Activated T-helper 17 cell treated with anti-CD3 and anti-CD28 coated beads, Interleukin-2, amount 50 U/mL, for 72 hours (primary cell): ENCODE measurements around the gene PADI4. TPM values are rescaled to one million over a fixed set of nuclear protein-coding genes. Genes with fewer than 3 reads are reported as not detected.
"Not testable (repeated sequence)": the region's sequence is repeated elsewhere in the genome, so short reads cannot be mapped to it uniquely, and the experiment has no call there.

Experiments
- ATAC-seq: fragments of 150-1000 bp; cut with Tn5 transposase; replicated peaks from 2 replicates; pipeline ENCODE4 v1.10.0; 2021; ENCODE audit warnings: mild to moderate bottlenecking, moderate library complexity
- H3K27ac Mint-ChIP-seq: one replicate; pipeline ENCODE4 v1.8.0; 2022; ENCODE audit warnings: mixed read lengths
- H3K27me3 Mint-ChIP-seq: one replicate; pipeline ENCODE4 v1.8.0; 2022; ENCODE audit warnings: mixed read lengths
- H3K36me3 Mint-ChIP-seq: one replicate; pipeline ENCODE4 v1.8.0; 2022; ENCODE audit warnings: low read depth, mild to moderate bottlenecking, mixed read lengths
- H3K4me1 Mint-ChIP-seq: one replicate; pipeline ENCODE4 v1.8.0; 2022; ENCODE audit warnings: mixed read lengths
- H3K4me3 Mint-ChIP-seq: one replicate; pipeline ENCODE4 v1.8.0; 2022; ENCODE audit warnings: mild to moderate bottlenecking, mixed read lengths
- H3K9me3 Mint-ChIP-seq: one replicate; pipeline ENCODE4 v1.8.0; 2022; ENCODE audit warnings: mixed read lengths
- total RNA-seq, 2 donors: library from RNA; stranded (reverse); gene quantifications; one replicate each; pipeline ENCODE4 v1.2.3, GENCODE V29; 2022

Gene PADI4
- total RNA-seq, 2 donors from 2014 or later: 0.19 TPM; not detected in 1

DNA sequence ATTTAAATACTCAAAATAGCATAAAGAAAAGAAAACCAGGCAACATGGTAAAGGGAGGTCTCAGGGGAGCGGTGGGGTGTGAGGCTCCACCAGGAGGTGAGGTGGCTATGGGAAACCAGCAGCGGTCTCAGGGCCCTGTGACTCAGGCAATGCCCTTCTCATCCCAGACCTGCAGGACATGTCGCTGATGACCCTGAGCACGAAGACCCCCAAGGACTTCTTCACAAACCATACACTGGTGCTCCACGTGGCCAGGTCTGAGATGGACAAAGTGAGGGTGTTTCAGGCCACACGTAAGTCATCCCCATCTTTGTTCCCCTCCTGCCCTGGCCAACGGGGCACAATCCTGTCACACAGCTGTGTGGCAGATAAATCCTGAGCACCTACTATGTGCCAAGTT is 31.5 kb downstream of the PADI4 start:
- Mint-ChIP-seq H3K4me3 (no peak overlapping the region), H3K27me3 (peaks cover 13% of the 10 kb centered on the region), H3K4me1 (no peaks in the 10 kb centered on the region), H3K36me3 (no peaks in the 10 kb centered on the region), H3K9me3 (no peaks in the 10 kb centered on the region), H3K27ac (no peak overlapping the region)
- no peak for ATAC-seq

DNA sequence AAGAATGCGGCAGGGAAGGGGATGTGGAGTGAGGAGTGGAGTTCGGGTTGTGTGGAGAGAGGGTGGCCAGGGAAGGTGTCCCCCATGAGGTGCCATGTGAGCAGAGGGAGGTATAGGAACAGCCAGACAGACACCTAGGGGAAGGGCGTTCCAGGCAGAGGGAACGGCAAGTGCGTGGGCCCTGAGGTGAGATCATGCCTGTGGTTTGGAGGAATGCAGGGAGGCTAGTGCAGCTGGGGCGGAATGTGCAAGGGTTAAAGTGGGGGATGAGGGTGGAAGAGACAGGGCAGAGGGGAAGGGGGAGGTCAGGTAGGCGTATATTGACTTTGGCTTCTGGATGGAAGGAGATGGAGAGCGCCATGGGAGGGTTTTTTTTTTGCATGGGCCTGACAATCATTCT is 32.4 kb downstream of the PADI4 start:
- Mint-ChIP-seq H3K9me3 (no peaks in the 10 kb centered on the region), H3K27me3 (peaks cover 11% of the 10 kb centered on the region), H3K4me1 (no peaks in the 10 kb centered on the region), H3K36me3 (no peaks in the 10 kb centered on the region), H3K4me3 (no peak overlapping the region), H3K27ac (no peak overlapping the region)
- no peak for ATAC-seq

DNA sequence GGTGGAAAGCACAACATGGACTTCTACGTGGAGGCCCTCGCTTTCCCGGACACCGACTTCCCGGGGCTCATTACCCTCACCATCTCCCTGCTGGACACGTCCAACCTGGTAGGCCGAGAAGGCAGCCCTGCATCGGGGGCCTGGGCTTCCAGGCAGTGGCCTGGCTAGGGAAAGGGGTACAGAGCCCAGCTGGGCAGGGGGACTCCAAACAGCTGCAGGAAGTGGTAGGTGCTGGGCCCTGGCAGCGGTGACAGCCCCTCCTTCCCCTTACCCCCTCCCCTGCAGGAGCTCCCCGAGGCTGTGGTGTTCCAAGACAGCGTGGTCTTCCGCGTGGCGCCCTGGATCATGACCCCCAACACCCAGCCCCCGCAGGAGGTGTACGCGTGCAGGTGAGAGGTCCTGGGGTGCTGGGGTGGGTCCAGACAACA is 34.0 kb downstream of the PADI4 start:
- no peak overlapping the region for H3K27ac Mint-ChIP-seq
- no peaks in the 10 kb centered on the region for H3K9me3 Mint-ChIP-seq
- peaks cover 3% of the 10 kb centered on the region for H3K27me3 Mint-ChIP-seq
- H3K4me3 Mint-ChIP-seq: no peak overlapping the region
- no peaks in the 10 kb centered on the region for H3K4me1 Mint-ChIP-seq
- ATAC-seq: no peak
- no peaks in the 10 kb centered on the region for H3K36me3 Mint-ChIP-seq

DNA sequence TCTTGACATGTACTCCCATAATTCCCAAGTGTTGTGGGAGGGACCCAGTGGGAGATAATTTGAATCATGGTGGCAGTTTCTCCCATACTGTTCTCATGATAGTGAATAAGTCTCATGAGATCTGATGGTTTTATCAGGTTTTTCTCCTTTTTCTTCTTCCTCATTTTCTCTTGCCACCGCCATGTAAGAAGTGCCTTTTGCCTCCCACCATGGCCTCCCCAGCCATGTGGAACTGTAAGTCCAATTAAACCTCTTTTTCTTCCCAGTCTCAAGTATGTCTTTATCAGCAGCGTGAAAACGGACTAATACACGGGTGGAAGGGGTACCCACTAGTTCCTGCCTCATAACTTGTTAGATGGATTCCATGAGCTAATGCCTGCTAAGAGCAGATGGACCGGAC is 37.5 kb downstream of the PADI4 start:
- not testable (repeated sequence) for H3K36me3 Mint-ChIP-seq, H3K4me3 Mint-ChIP-seq, H3K27ac Mint-ChIP-seq, H3K4me1 Mint-ChIP-seq, H3K27me3 Mint-ChIP-seq, ATAC-seq, H3K9me3 Mint-ChIP-seq

DNA sequence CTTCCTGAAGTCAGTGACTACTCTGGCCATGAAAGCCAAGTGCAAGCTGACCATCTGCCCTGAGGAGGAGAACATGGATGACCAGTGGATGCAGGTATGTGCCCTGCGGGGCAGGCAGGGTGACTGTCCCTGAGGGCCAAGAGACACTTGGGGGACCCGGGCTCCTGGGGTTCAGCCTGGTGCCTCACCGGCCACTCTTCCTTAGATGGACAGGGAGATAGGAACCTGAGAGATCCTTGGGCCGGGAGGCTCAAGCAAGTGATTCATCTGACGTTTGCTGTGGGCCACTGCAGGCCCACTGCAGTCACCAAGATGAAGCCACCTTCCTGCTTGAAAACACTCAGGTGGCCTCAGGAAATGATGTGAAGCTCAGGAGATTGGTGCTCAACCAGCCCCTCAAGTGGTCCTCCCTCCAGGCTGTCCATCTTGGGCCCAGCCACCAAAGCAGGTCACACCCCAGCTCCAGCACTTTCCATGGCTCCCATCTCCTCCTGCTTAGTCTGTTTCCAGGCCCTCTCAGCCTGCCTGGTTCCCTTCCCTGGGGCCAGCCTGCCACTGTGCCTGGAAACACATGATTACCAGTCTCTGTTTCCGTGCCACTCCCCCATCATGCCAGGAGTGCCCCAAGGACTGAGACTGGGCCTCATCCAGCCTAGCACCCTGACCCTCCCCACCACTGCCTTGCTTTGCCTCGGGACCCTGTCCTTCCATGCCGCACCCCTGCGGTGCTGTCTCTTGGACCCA is 38.2 kb downstream of the PADI4 start:
- Mint-ChIP-seq H3K4me1 (no peaks in the 10 kb centered on the region), H3K36me3 (no peaks in the 10 kb centered on the region), H3K27me3 (peaks cover 6% of the 10 kb centered on the region), H3K27ac (no peak overlapping the region), H3K9me3 (no peaks in the 10 kb centered on the region), H3K4me3 (no peak overlapping the region)
- ATAC-seq: no peak

DNA sequence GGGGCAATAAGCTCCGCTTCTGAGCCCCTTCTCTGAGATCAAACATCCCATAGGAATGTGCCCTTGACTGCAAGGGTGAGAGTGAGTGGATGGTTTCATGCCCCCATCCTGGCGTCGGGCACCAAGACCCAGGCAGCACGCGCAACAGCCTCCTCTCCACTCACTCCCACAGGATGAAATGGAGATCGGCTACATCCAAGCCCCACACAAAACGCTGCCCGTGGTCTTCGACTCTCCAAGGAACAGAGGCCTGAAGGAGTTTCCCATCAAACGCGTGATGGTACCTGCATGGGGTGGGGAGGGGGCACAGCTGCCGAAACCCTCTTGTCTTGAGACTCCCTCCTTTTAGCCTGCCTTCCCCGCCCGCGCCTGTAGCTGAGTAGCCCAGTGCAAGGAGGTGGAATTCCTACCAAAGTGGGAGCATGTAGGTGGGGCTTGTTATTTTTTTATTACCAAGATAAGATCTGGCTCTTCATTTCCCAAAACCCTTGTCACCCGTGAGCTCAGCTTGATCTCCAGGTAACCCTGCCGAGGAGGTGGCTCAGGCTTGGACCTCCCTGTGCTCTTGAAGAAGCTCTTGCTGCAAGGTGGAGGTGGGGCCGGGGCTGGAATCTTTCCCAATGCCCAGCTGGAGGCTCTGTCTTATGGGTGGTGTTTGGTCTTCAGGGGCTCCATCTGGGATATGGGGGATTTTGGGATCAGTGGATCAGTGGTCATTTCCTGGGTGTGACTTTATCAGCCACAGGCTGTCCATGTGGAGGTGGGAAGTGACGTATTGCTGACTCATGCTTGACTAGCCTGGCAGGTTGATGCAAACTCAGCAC is 40.0 kb downstream of the PADI4 start:
- Mint-ChIP-seq H3K27ac (no peak overlapping the region), H3K27me3 (peaks cover 18% of the 10 kb centered on the region), H3K9me3 (no peaks in the 10 kb centered on the region), H3K4me1 (no peaks in the 10 kb centered on the region), H3K36me3 (no peaks in the 10 kb centered on the region), H3K4me3 (no peak overlapping the region)
- ATAC-seq: no peak

DNA sequence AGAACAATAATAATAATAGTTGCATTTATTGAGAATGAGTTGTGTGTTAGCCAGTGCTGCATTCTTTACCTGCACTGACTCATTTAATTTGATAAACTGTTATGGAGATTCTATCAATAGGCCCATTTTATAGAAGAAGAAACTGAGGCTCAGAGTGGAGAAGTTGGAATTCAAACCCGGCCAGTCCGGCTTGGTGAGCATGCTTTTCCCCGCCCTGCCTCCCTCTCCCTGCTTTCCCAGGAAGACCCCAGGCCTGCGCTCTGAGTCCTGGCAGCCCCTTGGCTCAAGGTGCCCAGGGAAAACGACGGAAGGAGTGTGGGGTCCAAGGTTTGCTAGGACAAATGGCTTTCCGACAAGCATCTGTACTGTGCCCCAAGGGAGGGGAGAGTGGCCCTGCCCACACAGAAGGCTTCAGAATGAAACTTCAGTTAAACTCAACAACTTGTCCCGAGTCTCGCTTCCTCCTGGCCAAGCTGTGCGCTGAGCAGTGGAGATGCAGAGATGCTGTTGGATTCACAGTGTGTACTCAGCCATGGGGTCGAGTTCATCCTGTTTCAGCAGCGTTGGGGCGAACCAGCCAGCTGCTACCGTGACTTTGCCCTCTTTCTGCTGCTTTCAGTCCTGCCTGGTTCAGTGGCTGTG is 40.7 kb downstream of the PADI4 start:
- H3K27me3 Mint-ChIP-seq: peaks cover 18% of the 10 kb centered on the region
- H3K27ac Mint-ChIP-seq: no peak overlapping the region
- ATAC-seq: no peak
- no peaks in the 10 kb centered on the region for H3K36me3 Mint-ChIP-seq
- no peaks in the 10 kb centered on the region for H3K4me1 Mint-ChIP-seq
- H3K4me3 Mint-ChIP-seq: no peak overlapping the region
- no peaks in the 10 kb centered on the region for H3K9me3 Mint-ChIP-seq

DNA sequence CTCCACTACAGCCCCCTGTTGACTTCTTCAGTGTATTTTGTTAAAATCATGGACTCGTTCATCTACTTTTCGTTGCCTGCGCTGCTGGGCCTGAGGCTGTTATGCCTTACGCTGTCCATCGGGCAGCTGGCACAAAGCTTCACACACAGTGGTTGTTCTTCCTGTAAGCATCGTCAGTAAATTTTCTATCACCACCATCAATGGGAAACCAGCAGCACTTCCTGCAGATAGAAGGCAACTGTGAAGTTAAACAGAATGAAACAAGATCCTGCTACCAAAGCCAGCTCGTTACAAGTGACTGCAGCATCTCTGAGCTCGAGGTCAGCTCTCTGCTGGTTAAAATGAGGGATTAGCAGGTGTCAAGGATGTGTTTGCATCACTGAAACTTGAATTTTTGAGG is 42.1 kb downstream of the PADI4 start:
- H3K36me3 Mint-ChIP-seq: no peaks in the 10 kb centered on the region
- no peaks in the 10 kb centered on the region for H3K9me3 Mint-ChIP-seq
- H3K4me1 Mint-ChIP-seq: no peaks in the 10 kb centered on the region
- peaks cover 18% of the 10 kb centered on the region for H3K27me3 Mint-ChIP-seq
- H3K4me3 Mint-ChIP-seq: no peak overlapping the region
- H3K27ac Mint-ChIP-seq: no peak overlapping the region
- ATAC-seq: no peak

DNA sequence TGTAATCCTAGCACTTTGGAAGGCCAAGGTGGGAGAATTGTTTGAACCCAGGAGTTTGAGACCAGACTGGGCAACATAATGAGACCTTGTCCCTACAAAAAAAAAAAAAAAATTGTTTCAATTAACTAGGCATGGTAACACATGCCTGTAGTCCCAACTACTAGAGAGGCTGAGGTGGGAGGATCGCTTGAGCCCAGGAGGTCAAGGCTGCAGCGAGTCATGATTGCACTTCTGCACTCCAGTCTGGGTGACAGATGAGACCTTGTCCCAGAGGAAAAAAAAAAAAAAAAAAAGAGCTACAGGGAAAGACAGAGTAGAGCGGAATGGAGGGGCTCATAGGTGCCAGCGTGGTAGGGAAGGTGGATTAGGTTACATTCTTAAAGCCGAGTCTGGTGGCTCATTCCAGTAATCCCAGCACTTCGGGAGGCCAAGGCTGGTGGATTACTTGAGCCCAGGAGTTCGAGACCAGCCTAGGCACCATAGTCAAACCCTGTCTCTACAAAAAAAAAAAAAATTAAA is 43.0 kb downstream of the PADI4 start:
- Mint-ChIP-seq H3K4me1 (no peaks in the 10 kb centered on the region), H3K27ac (no peak overlapping the region), H3K9me3 (no peaks in the 10 kb centered on the region), H3K4me3 (no peak overlapping the region), H3K36me3 (no peaks in the 10 kb centered on the region), H3K27me3 (peaks cover 18% of the 10 kb centered on the region)
- ATAC-seq: no peak

DNA sequence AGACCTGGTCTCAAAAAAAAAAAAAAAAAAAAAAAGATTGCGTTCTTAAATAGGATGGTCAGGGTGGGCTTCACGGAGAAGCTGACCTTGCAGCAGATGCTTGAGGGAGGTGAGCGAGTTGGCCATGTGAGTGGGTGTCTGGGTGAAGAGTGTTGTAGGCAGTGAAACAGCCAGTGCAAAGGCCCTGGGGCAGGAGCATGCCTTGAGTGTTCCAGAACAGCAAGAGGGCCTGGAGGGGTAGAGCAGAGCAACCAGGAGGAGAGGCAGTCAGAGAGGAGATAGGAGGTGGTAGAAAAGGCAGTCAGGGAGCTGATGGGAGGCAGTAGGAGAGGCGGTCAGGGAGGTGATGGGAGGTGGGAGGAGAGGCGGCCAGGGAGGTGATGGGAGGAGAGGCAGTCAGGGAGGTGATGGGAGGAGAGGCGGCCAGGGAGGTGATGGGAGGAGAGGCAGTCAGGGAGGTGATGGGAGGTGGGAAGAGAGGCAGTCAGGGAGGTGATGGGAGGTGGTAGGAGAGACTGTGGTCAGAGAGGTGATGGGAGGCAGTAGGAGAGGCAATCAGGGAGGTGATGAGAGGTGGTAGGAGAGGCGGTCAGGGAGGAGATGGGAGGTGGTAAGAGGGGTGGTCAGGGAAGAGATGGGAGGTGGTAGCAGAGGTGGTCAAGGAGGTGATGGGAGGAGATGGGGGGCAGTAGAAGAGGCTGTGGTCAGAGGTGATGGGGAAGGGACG is 43.8 kb downstream of the PADI4 start:
- Mint-ChIP-seq H3K36me3 (no peaks in the 10 kb centered on the region), H3K27ac (no peak overlapping the region), H3K4me1 (no peaks in the 10 kb centered on the region), H3K9me3 (no peaks in the 10 kb centered on the region), H3K4me3 (no peak overlapping the region), H3K27me3 (peaks cover 23% of the 10 kb centered on the region)
- ATAC-seq: no peak

DNA sequence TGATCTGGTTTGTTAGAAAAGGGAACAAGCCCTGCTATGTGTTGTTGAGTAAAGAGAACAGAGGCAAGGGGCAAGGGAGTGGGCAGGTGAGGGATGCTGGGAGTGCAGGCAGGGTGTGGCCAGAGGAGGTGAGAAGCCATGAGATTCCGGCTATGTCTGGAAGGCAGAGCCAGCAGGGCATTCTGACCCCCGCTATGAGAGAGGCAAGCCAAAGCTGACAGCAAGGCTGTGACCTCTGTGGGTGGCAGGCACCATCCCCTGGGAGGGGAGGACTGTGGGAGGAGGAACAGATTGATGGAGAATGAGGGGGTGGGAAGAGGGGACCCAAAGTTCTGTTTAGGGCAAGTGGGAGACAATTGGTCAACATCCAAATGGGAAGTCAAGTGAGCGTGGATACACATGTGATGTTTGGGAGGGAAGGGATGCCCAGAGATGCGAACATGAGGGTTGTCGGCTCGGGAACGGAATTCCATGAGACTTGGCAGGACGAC is 44.5 kb downstream of the PADI4 start:
- Mint-ChIP-seq H3K36me3 (no peaks in the 10 kb centered on the region), H3K4me1 (no peaks in the 10 kb centered on the region), H3K9me3 (no peaks in the 10 kb centered on the region)

DNA sequence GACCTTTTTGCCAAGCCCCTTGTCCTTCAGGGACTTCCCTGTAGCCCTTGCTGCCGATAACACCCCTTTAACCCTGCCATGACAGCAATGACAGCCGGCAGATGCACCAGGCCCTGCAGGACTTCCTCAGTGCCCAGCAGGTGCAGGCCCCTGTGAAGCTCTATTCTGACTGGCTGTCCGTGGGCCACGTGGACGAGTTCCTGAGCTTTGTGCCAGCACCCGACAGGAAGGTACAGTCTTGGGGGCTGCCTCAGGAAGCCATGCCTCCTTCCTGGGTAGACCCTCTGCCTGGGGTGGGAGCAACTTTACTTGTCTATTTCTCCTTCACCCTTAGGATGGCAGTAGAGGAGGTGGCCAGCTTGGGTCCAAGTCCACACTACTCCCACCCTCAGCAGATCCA is 47.9 kb downstream of the PADI4 start:
- Mint-ChIP-seq H3K4me1 (no peaks in the 10 kb centered on the region), H3K27ac (no peak overlapping the region), H3K4me3 (no peak overlapping the region), H3K27me3 (peaks cover 19% of the 10 kb centered on the region), H3K9me3 (no peaks in the 10 kb centered on the region), H3K36me3 (no peaks in the 10 kb centered on the region)
- no peak for ATAC-seq

More for the DNA sequence above, 44.5 kb downstream of the PADI4 start:
- no peak overlapping the region for H3K27ac Mint-ChIP-seq
- ATAC-seq: no peak
- peaks cover 23% of the 10 kb centered on the region for H3K27me3 Mint-ChIP-seq
- no peak overlapping the region for H3K4me3 Mint-ChIP-seq

DNA sequence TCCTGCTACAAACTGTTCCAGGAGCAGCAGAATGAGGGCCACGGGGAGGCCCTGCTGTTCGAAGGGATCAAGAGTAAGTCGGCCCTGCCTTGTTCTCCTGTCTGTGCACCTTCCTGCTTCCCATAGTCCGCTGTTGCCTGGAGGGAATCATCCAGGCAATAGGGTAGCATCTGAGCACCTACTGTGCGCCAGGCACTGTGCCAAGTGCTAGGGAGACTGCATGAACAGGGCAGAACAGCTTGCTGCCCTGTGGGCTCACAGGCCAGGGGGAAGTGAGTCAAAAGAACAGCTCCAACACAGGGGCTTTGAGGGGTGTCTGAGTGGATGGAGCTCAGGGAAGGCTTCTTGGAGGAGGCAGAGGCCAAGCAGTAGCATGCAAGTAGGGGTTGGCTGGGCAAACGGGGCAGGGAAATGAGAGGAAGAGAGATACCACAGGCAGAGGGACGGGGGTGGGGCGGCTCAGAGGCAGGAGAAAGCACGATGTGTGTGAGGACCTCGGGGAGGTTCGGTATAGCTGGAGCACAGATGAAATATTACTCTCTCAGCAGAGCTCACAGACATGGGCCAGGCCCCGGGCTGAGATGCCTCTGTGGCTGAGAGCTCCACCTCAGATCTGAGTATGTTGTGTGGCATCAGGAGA is 48.5 kb downstream of the PADI4 start:
- H3K4me3 Mint-ChIP-seq: no peak overlapping the region
- H3K27me3 Mint-ChIP-seq: peaks cover 15% of the 10 kb centered on the region
- no peak for ATAC-seq
- no peaks in the 10 kb centered on the region for H3K4me1 Mint-ChIP-seq
- H3K36me3 Mint-ChIP-seq: no peaks in the 10 kb centered on the region
- H3K27ac Mint-ChIP-seq: no peak overlapping the region
- H3K9me3 Mint-ChIP-seq: no peaks in the 10 kb centered on the region

DNA sequence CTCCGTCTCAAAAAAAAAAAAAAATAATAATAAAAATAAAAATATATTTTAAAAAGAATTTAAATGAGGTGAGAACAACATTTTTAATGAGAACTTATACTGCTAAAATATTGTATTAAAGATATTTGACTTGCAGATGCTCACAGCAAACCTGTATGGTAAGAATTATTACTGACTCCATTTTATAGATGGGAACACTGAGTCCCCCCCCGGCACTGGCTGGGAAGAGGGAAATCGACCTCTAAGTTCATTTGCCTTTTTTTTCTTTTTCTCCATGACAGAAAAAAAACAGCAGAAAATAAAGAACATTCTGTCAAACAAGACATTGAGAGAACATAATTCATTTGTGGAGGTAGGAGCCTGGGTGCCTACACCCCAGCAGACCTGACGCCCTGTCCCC is 50.6 kb downstream of the PADI4 start:
- H3K4me1 Mint-ChIP-seq: no peaks in the 10 kb centered on the region
- H3K9me3 Mint-ChIP-seq: no peaks in the 10 kb centered on the region
- H3K27me3 Mint-ChIP-seq: peaks cover 5% of the 10 kb centered on the region
- no peaks in the 10 kb centered on the region for H3K36me3 Mint-ChIP-seq
- no peak for ATAC-seq
- H3K27ac Mint-ChIP-seq: no peak overlapping the region
- no peak overlapping the region for H3K4me3 Mint-ChIP-seq
